OCI-LY7 (cell line): ENCODE results near the gene TRMT61A. TPM values are rescaled to one million over a fixed set of nuclear protein-coding genes. Genes with fewer than 3 reads are reported as not detected.
A peak's percentile ranks its signal among the peaks of the same experiment; 100 is the strongest.

ENCODE experiments used
- BruUV-seq: library from RNA; stranded (reverse); fragments of 400-500 nt; replicated peaks from 2 replicates; lab custom pipeline; 2021; lab: Mats Ljungman, UMichigan
- CTCF ChIA-PET: fragments of 300-600 bp; sonication (Branson Sonifier 250); formaldehyde crosslinking; loops from one replicate; lab custom pipeline; 2022; ENCODE audit warnings: antibody characterized with exemption; ENCODE audit not compliant: unreplicated experiment; lab: Charles Lee
- POLR2A ChIA-PET: fragments of 300-600 bp; sonication (Branson Sonifier 250); formaldehyde crosslinking; loops from one replicate; lab custom pipeline; 2022; ENCODE audit warnings: antibody characterized with exemption; lab: Charles Lee
- DNase-seq: peaks from one replicate; pipeline ENCODE4 v3.0.0-alpha.2; 2015; ENCODE audit warnings: low spot score
- H2AFZ ChIP-seq: fragments of 200-600 bp; sonication (generic), shearing (Covaris generic); 2 replicates; pipeline ENCODE4 v1.6.1; 2014; ENCODE audit warnings: mild to moderate bottlenecking, antibody characterized with exemption, low read length, moderate library complexity
- H3K27ac ChIP-seq: fragments of 200-600 bp; sonication (generic); 2 replicates; pipeline ENCODE4 v1.5.1; 2014; ENCODE audit warnings: mixed run types, low read depth, mild to moderate bottlenecking, moderate library complexity, low read length, inconsistent platforms; ENCODE audit not compliant: poor library complexity, severe bottlenecking
- H3K36me3 ChIP-seq: fragments of 200-600 bp; sonication (generic); 2 replicates; pipeline ENCODE4 v1.6.1; 2014; ENCODE audit warnings: mild to moderate bottlenecking, antibody characterized with exemption, low read length, moderate library complexity, mixed read lengths; ENCODE audit not compliant: insufficient read depth
- H3K4me1 ChIP-seq: fragments of 200-600 bp; sonication (generic); 2 replicates; pipeline ENCODE4 v1.5.1; 2014; ENCODE audit warnings: mild to moderate bottlenecking, low read length; ENCODE audit not compliant: insufficient read depth, poor library complexity, severe bottlenecking
- H3K4me2 ChIP-seq: fragments of 200-600 bp; sonication (generic); 2 replicates; pipeline ENCODE4 v1.6.1; 2014; ENCODE audit warnings: mild to moderate bottlenecking, low read length
- H3K4me3 ChIP-seq: fragments of 200-600 bp; sonication (generic); 2 replicates; pipeline ENCODE4 v1.5.1; 2014; ENCODE audit warnings: mild to moderate bottlenecking, low read depth, low read length; ENCODE audit not compliant: poor library complexity, severe bottlenecking
- H3K79me2 ChIP-seq: fragments of 200-600 bp; sonication (generic); 2 replicates; pipeline ENCODE4 v1.6.1; 2016; ENCODE audit warnings: low read depth, mild to moderate bottlenecking, low read length, moderate library complexity, mixed read lengths; ENCODE audit not compliant: insufficient read depth
- H3K9me2 ChIP-seq: fragments of 200-600 bp; sonication (generic); 2 replicates; pipeline ENCODE4 v1.6.1; 2016; ENCODE audit warnings: mild to moderate bottlenecking, low read length, mixed read lengths; ENCODE audit not compliant: insufficient read depth
- H3K9me3 ChIP-seq: fragments of 200-600 bp; sonication (generic); 2 replicates; pipeline ENCODE4 v1.6.1; 2014; ENCODE audit warnings: mild to moderate bottlenecking, mixed run types, low read length, mixed read lengths
- H4K20me1 ChIP-seq: fragments of 200-600 bp; sonication (generic); 2 replicates; pipeline ENCODE4 v1.6.1; 2014; ENCODE audit warnings: mild to moderate bottlenecking, antibody characterized with exemption, low read length, moderate library complexity, mixed read lengths; ENCODE audit not compliant: insufficient read depth
- EZH2phosphoT487 ChIP-seq: fragments of 200-600 bp; sonication (generic); IDR thresholded peaks from 2 replicates; pipeline ENCODE4 v1.6.1; 2018; ENCODE audit warnings: low read depth, borderline replicate concordance, mild to moderate bottlenecking, mixed run types, antibody characterized with exemption, low read length, moderate library complexity, mixed read lengths
- intact Hi-C: fragments of 100-400 bp; cut with micrococcal nuclease; formaldehyde crosslinking; loops from one replicate; pipeline ENCODE4 v1.10.0; 2022; ENCODE audit not compliant: unreplicated experiment
- total RNA-seq, 2 experiments: library from RNA; depleted of rRNA in 1 of 2; stranded (reverse); fragments of >200 nt in 1 of 2; shearing (Covaris generic) in 1 of 2; gene quantifications; 2 replicates each; pipeline ENCODE4 v1.2.3, GENCODE V29; 2014 to 2022
- TF ChIP-seq, protein P1 (sequence below): fragments of 200-600 bp; sonication (generic); conservative IDR thresholded peaks from 2 replicates; pipeline ENCODE4 v1.5.1; 2014; ENCODE audit warnings: mild to moderate bottlenecking, antibody characterized with exemption, low read length, moderate library complexity, mixed read lengths

The TRMT61A gene
- total RNA-seq, 2 experiments from 2014 or later, result 13.1 to 17.1 TPM

GRCh38 chr14:103521438-103521950 lies 7.5 kb upstream of the TRMT61A start:
- H4K20me1 ChIP-seq, result no peaks in the 10 kb centered on the region; the same call in 1 of the 2 replicates
- DNase-seq, result no peak
- no peaks in the 10 kb centered on the region for H3K36me3 ChIP-seq
- no peak overlapping the region for H3K27ac ChIP-seq
- no peaks in the 10 kb centered on the region for H3K79me2 ChIP-seq
- no peak for TF ChIP-seq EZH2phosphoT487
- TF ChIP-seq, protein P1, sequence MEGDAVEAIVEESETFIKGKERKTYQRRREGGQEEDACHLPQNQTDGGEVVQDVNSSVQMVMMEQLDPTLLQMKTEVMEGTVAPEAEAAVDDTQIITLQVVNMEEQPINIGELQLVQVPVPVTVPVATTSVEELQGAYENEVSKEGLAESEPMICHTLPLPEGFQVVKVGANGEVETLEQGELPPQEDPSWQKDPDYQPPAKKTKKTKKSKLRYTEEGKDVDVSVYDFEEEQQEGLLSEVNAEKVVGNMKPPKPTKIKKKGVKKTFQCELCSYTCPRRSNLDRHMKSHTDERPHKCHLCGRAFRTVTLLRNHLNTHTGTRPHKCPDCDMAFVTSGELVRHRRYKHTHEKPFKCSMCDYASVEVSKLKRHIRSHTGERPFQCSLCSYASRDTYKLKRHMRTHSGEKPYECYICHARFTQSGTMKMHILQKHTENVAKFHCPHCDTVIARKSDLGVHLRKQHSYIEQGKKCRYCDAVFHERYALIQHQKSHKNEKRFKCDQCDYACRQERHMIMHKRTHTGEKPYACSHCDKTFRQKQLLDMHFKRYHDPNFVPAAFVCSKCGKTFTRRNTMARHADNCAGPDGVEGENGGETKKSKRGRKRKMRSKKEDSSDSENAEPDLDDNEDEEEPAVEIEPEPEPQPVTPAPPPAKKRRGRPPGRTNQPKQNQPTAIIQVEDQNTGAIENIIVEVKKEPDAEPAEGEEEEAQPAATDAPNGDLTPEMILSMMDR, result no peak
- intact Hi-C loops, result no loop called here
- POLR2A ChIA-PET, result no interaction called here
- no peak overlapping the region for H2AFZ ChIP-seq
- no peaks in the 10 kb centered on the region for H3K9me2 ChIP-seq
- H3K4me2 ChIP-seq, result peak overlapping the region; percentile 62
- H3K9me3 ChIP-seq, result no peaks in the 10 kb centered on the region
- CTCF ChIA-PET, result interaction anchor here (0.5 to 0.6 kb wide), 2 partner anchors 29 to 153 kb away, joined by 3 read pairs; no protein-coding TSS in a partner anchor
- no TSS peak for BruUV-seq
- peaks cover 17% of the 10 kb centered on the region for H3K4me1 ChIP-seq
- peak overlapping the region; percentile 52 for H3K4me3 ChIP-seq

DNA sequence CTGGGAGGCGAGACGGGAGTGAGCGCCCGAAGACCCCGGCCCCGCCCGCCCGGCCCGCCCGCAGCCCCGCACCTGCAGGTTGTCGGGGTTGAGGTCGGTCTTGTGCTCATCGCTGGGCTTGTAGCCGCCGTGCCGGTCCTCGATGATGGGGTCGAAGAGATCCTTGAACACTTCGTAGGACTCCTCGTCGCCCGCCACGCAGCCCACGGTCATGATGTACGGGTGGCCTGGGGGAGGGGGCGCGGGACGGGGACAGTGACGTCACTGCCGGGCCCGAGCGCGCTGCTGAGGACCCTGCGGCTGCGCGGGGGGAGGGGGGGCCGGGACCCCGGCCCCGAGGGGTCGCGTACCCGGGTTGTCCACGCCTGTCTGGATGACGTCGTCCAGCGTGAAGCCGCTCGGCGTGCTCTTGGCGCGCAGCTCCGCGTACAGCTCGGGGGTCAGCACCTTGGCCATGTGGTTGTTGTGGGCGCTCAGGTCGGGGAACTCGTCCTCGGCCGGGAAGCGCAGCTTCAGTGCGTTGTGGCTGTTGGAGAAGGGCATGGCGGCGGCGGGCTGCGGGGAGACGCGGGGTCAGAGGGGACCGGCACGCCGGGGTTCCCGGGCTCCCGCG lies 6.9 kb upstream of the TRMT61A start:
- CTCF ChIA-PET, result no interaction called here
- TF ChIP-seq, protein P1, result no peak
- no peak for TF ChIP-seq EZH2phosphoT487
- intact Hi-C loops, result no loop called here

More for the DNA sequence above, 6.9 kb upstream of the TRMT61A start:
- Histone ChIP-seq H3K9me3 (no peaks in the 10 kb centered on the region), H3K4me3 (peak overlapping the region; percentile 52), H3K4me2 (peak overlapping the region; percentile 62), H4K20me1 (no peaks in the 10 kb centered on the region; the same call in 1 of the 2 replicates), H2AFZ (no peak overlapping the region), H3K79me2 (no peaks in the 10 kb centered on the region), H3K36me3 (no peaks in the 10 kb centered on the region), H3K4me1 (peaks cover 18% of the 10 kb centered on the region), H3K9me2 (no peaks in the 10 kb centered on the region), H3K27ac (no peak overlapping the region)
- POLR2A ChIA-PET, result no interaction called here
- DNase-seq, result no peak
- BruUV-seq, result no TSS peak
